A673 (cell line): Measurements from ENCODE around the gene HGD. TPM values are rescaled to one million over a fixed set of nuclear protein-coding genes. Genes with fewer than 3 reads are reported as not detected.
"Not testable (repeated sequence)": the region's sequence is repeated elsewhere in the genome, so short reads cannot be mapped to it uniquely, and the experiment has no call there.

Experiments
- BruUV-seq: library from RNA; stranded (reverse); fragments of 400-500 nt; replicated peaks from 2 replicates; lab custom pipeline; 2021; lab: Mats Ljungman, UMichigan
- CTCF ChIA-PET: fragments of 300-600 bp; sonication (Branson Sonifier 250); formaldehyde crosslinking; loops from one replicate; lab custom pipeline; 2022; ENCODE audit warnings: antibody characterized with exemption; lab: Charles Lee
- POLR2A ChIA-PET: fragments of 300-600 bp; sonication (Branson Sonifier 250); formaldehyde crosslinking; loops from one replicate; lab custom pipeline; 2022; ENCODE audit warnings: antibody characterized with exemption; ENCODE audit not compliant: low non-redundant PET; lab: Charles Lee
- DNase-seq: peaks from one replicate; pipeline ENCODE4 v3.0.0-alpha.2; 2015; ENCODE audit warnings: low spot score
- H3K27ac ChIP-seq: fragments of 200-600 bp; sonication (generic); 2 replicates; pipeline ENCODE4 v1.5.1; 2016; ENCODE audit warnings: mixed run types, low read depth, mild to moderate bottlenecking, mixed read lengths, antibody characterized with exemption, low read length; ENCODE audit not compliant: poor library complexity, severe bottlenecking
- H3K27me3 ChIP-seq: fragments of 200-600 bp; sonication (generic); replicated peaks from 2 replicates; pipeline ENCODE4 v1.6.1; 2017; ENCODE audit warnings: mixed run types, low read depth, mild to moderate bottlenecking, mixed read lengths, antibody characterized with exemption, low read length; ENCODE audit not compliant: insufficient read depth, poor library complexity
- H3K36me3 ChIP-seq: fragments of 200-600 bp; sonication (generic); 2 replicates; pipeline ENCODE4 v1.6.1; 2016; ENCODE audit warnings: mixed run types, mild to moderate bottlenecking, mixed read lengths, antibody characterized with exemption, low read length; ENCODE audit not compliant: insufficient read depth, poor library complexity, severe bottlenecking
- H3K4me1 ChIP-seq: fragments of 200-600 bp; sonication (generic); 2 replicates; pipeline ENCODE4 v1.6.1; 2017; ENCODE audit warnings: mixed run types, mild to moderate bottlenecking, mixed read lengths, antibody characterized with exemption, low read length; ENCODE audit not compliant: insufficient read depth, poor library complexity, severe bottlenecking
- H3K4me3 ChIP-seq: fragments of 200-600 bp; sonication (generic); 2 replicates; pipeline ENCODE4 v1.5.1; 2016; ENCODE audit warnings: low read depth, mixed run types, mild to moderate bottlenecking, mixed read lengths, low read length; ENCODE audit not compliant: poor library complexity, severe bottlenecking
- H3K9me3 ChIP-seq: fragments of 200-600 bp; sonication (generic); 2 replicates; pipeline ENCODE4 v1.6.1; 2016; ENCODE audit warnings: mixed run types, low read depth, mild to moderate bottlenecking, mixed read lengths, antibody characterized with exemption, low read length; ENCODE audit not compliant: poor library complexity, severe bottlenecking
- CTCF ChIP-seq: fragments of 300-800, 200-600 bp; sonication (generic); conservative IDR thresholded peaks from 2 replicates; pipeline ENCODE4 v1.5.1; 2017; ENCODE audit warnings: low read depth, mild to moderate bottlenecking, antibody characterized with exemption, low read length, moderate library complexity, mixed read lengths
- EZH2 ChIP-seq: fragments of 200-600 bp; sonication (generic); IDR thresholded peaks from 2 replicates; pipeline ENCODE4 v1.6.1; 2017; ENCODE audit warnings: borderline replicate concordance, low read depth, mild to moderate bottlenecking, mixed read lengths, antibody characterized with exemption, low read length; ENCODE audit not compliant: poor library complexity, severe bottlenecking
- intact Hi-C: fragments of 100-400 bp; cut with micrococcal nuclease; formaldehyde crosslinking; loops from one replicate; pipeline ENCODE4 v1.10.0; 2022; ENCODE audit not compliant: unreplicated experiment
- total RNA-seq: library from RNA; stranded (reverse); gene quantifications from 2 replicates; pipeline ENCODE4 v1.2.3, GENCODE V29; 2021

Gene HGD
- total RNA-seq, 1 experiment from 2014 or later = 0.28 TPM

- no TSS peak for BruUV-seq
- Histone ChIP-seq H3K9me3 (no peaks in the 10 kb centered on the region), H3K4me1 (peaks cover 15% of the 10 kb centered on the region), H3K27me3 (no peaks in the 10 kb centered on the region), H3K4me3 (no peak overlapping the region), H3K27ac (no peak overlapping the region), H3K36me3 (no peaks in the 10 kb centered on the region)
- TF ChIP-seq CTCF (no peak), EZH2 (no peak)
- intact Hi-C loops = no loop called here
- ChIA-PET POLR2A (no interaction called here), CTCF (no interaction called here)
- no peak for DNase-seq
These were observed 1.7 kb downstream of the HGD start for GRCh38 chr3:120680193-120680894.

- Histone ChIP-seq H3K36me3 (no peaks in the 10 kb centered on the region), H3K9me3 (no peaks in the 10 kb centered on the region), H3K4me3 (no peak overlapping the region), H3K27ac (no peak overlapping the region), H3K27me3 (no peaks in the 10 kb centered on the region), H3K4me1 (peaks cover 16% of the 10 kb centered on the region)
- ChIA-PET CTCF (no interaction called here), POLR2A (interaction anchor here (0.6 kb wide), 1 partner anchor 64 kb away, joined by 3 read pairs; no protein-coding TSS in a partner anchor)
- intact Hi-C loops = loop anchor here (5.0 kb wide), 1 partner anchor 63 kb away; the partner anchor contains the start of genes GTF2E1 and RABL3
- DNase-seq = no peak
- TF ChIP-seq CTCF (no peak), EZH2 (no peak)
- no TSS peak for BruUV-seq
These were observed 3.1 kb downstream of the HGD start for GRCh38 chr3:120678984-120679383.

GRCh38 chr3:120678331-120678947 lies 3.6 kb downstream of the HGD start:
- Histone ChIP-seq H3K27ac (no peak overlapping the region), H3K4me1 (peaks cover 21% of the 10 kb centered on the region), H3K4me3 (no peak overlapping the region), H3K9me3 (no peaks in the 10 kb centered on the region), H3K36me3 (no peaks in the 10 kb centered on the region), H3K27me3 (no peaks in the 10 kb centered on the region)
- peak; percentile 60 for DNase-seq
- intact Hi-C loops = loop anchor here (5.0 kb wide), 1 partner anchor 64 kb away; the partner anchor contains the start of genes GTF2E1 and RABL3
- CTCF ChIA-PET = no interaction called here
- TF ChIP-seq CTCF (no peak), EZH2 (no peak)
- BruUV-seq = no TSS peak
- POLR2A ChIA-PET = interaction anchor here (0.6 kb wide), 1 partner anchor 63 kb away, joined by 3 read pairs; no protein-coding TSS in a partner anchor

- H3K4me3 ChIP-seq, H3K9me3 ChIP-seq, H3K27me3 ChIP-seq, POLR2A ChIA-PET, BruUV-seq, H3K27ac ChIP-seq, CTCF ChIA-PET, DNase-seq, H3K36me3 ChIP-seq: not testable (repeated sequence)
- intact Hi-C loops = loop anchor here (5.0 kb wide), 1 partner anchor 65 kb away; the partner anchor contains the start of genes GTF2E1 and RABL3
- peaks cover 22% of the 10 kb centered on the region for H3K4me1 ChIP-seq
These were observed 4.8 kb downstream of the HGD start for GRCh38 chr3:120677193-120677592.
